ENCODE data around the gene GALNT18. TPM values are rescaled to one million over a fixed set of nuclear protein-coding genes. Genes with fewer than 3 reads are reported as not detected.

Gene GALNT18
- total RNA-seq, 1 donor: 4.7 TPM

GRCh38 chr11:11430431-11430830 lies 191.4 kb downstream of the GALNT18 start:
- H3K27ac ChIP-seq (ENCODE audit: low read depth, low read length): peak overlapping the region; percentile 43
- no peaks in the 10 kb centered on the region for H4K20me1 ChIP-seq (ENCODE audit: insufficient read depth, low read length)
- no peaks in the 10 kb centered on the region for H3K9me3 ChIP-seq (ENCODE audit: low read depth, low read length)
- no peak for TF ChIP-seq CTCF (IDR thresholded peaks at IDR 0.05; ENCODE audit: extremely low read depth, low read depth, low read length)
- no peak overlapping the region for H3K4me2 ChIP-seq (ENCODE audit: insufficient read depth, low read length)
- H2AFZ ChIP-seq (ENCODE audit: low read length): no peak overlapping the region
- H3K36me3 ChIP-seq (ENCODE audit: insufficient read depth, low read length): no peaks in the 10 kb centered on the region
- H3K79me2 ChIP-seq (ENCODE audit: insufficient read depth, low read length): no peaks in the 10 kb centered on the region
- H3K27me3 ChIP-seq (ENCODE audit: insufficient read depth, low read length): peaks cover 5% of the 10 kb centered on the region
- peaks cover 19% of the 10 kb centered on the region for H3K4me1 ChIP-seq (ENCODE audit: insufficient read depth, low read length)
- peak; percentile 89 for DNase-seq (ENCODE audit: insufficient read length, low spot score, missing footprints)
- H3K4me3 ChIP-seq (ENCODE audit: insufficient read depth, low read length): no peak overlapping the region

- Histone ChIP-seq H3K9me3 (ENCODE audit: low read depth, low read length) (no peaks in the 10 kb centered on the region), H3K4me3 (ENCODE audit: insufficient read depth, low read length) (no peak overlapping the region), H3K27me3 (ENCODE audit: insufficient read depth, low read length) (no peaks in the 10 kb centered on the region), H3K79me2 (ENCODE audit: insufficient read depth, low read length) (no peaks in the 10 kb centered on the region), H3K4me2 (ENCODE audit: insufficient read depth, low read length) (no peak overlapping the region), H2AFZ (ENCODE audit: low read length) (no peak overlapping the region), H3K36me3 (ENCODE audit: insufficient read depth, low read length) (no peaks in the 10 kb centered on the region), H4K20me1 (ENCODE audit: insufficient read depth, low read length) (no peaks in the 10 kb centered on the region), H3K27ac (ENCODE audit: low read depth, low read length) (no peak overlapping the region), H3K4me1 (ENCODE audit: insufficient read depth, low read length) (peaks cover 19% of the 10 kb centered on the region)
- TF ChIP-seq CTCF (IDR thresholded peaks at IDR 0.05; ENCODE audit: extremely low read depth, low read depth, low read length): no peak
- DNase-seq (ENCODE audit: insufficient read length, low spot score, missing footprints): no peak
These were observed 193.1 kb downstream of the GALNT18 start for GRCh38 chr11:11428714-11429113.

GRCh38 chr11:11427542-11427941 lies 194.3 kb downstream of the GALNT18 start:
- no peak overlapping the region for H3K27ac ChIP-seq (ENCODE audit: low read depth, low read length)
- no peak overlapping the region for H3K4me2 ChIP-seq (ENCODE audit: insufficient read depth, low read length)
- no peak for TF ChIP-seq CTCF (IDR thresholded peaks at IDR 0.05; ENCODE audit: extremely low read depth, low read depth, low read length)
- H2AFZ ChIP-seq (ENCODE audit: low read length): no peak overlapping the region
- no peaks in the 10 kb centered on the region for H3K9me3 ChIP-seq (ENCODE audit: low read depth, low read length)
- no peaks in the 10 kb centered on the region for H3K36me3 ChIP-seq (ENCODE audit: insufficient read depth, low read length)
- H3K4me1 ChIP-seq (ENCODE audit: insufficient read depth, low read length): peaks cover 19% of the 10 kb centered on the region
- no peak overlapping the region for H3K4me3 ChIP-seq (ENCODE audit: insufficient read depth, low read length)
- no peak for DNase-seq (ENCODE audit: insufficient read length, low spot score, missing footprints)
- no peaks in the 10 kb centered on the region for H3K27me3 ChIP-seq (ENCODE audit: insufficient read depth, low read length)
- H4K20me1 ChIP-seq (ENCODE audit: insufficient read depth, low read length): no peaks in the 10 kb centered on the region
- H3K79me2 ChIP-seq (ENCODE audit: insufficient read depth, low read length): no peaks in the 10 kb centered on the region

GRCh38 chr11:11427140-11427539 lies 194.7 kb downstream of the GALNT18 start:
- TF ChIP-seq CTCF (IDR thresholded peaks at IDR 0.05; ENCODE audit: extremely low read depth, low read depth, low read length): no peak
- Histone ChIP-seq H2AFZ (ENCODE audit: low read length) (no peak overlapping the region), H3K27me3 (ENCODE audit: insufficient read depth, low read length) (no peaks in the 10 kb centered on the region), H3K4me3 (ENCODE audit: insufficient read depth, low read length) (no peak overlapping the region), H3K27ac (ENCODE audit: low read depth, low read length) (no peak overlapping the region), H3K4me1 (ENCODE audit: insufficient read depth, low read length) (peaks cover 22% of the 10 kb centered on the region), H3K79me2 (ENCODE audit: insufficient read depth, low read length) (no peaks in the 10 kb centered on the region), H3K36me3 (ENCODE audit: insufficient read depth, low read length) (no peaks in the 10 kb centered on the region), H3K4me2 (ENCODE audit: insufficient read depth, low read length) (no peak overlapping the region), H4K20me1 (ENCODE audit: insufficient read depth, low read length) (no peaks in the 10 kb centered on the region), H3K9me3 (ENCODE audit: low read depth, low read length) (no peaks in the 10 kb centered on the region)
- no peak for DNase-seq (ENCODE audit: insufficient read length, low spot score, missing footprints)

Measured in osteoblast (primary cell).